ENCODE data around the gene POLR2C. TPM values are rescaled to one million over a fixed set of nuclear protein-coding genes. Genes with fewer than 3 reads are reported as not detected.

The POLR2C gene
- total RNA-seq, 4 donors from 2014 or later, result 39.2 to 104 (median 72.7) TPM

DNA sequence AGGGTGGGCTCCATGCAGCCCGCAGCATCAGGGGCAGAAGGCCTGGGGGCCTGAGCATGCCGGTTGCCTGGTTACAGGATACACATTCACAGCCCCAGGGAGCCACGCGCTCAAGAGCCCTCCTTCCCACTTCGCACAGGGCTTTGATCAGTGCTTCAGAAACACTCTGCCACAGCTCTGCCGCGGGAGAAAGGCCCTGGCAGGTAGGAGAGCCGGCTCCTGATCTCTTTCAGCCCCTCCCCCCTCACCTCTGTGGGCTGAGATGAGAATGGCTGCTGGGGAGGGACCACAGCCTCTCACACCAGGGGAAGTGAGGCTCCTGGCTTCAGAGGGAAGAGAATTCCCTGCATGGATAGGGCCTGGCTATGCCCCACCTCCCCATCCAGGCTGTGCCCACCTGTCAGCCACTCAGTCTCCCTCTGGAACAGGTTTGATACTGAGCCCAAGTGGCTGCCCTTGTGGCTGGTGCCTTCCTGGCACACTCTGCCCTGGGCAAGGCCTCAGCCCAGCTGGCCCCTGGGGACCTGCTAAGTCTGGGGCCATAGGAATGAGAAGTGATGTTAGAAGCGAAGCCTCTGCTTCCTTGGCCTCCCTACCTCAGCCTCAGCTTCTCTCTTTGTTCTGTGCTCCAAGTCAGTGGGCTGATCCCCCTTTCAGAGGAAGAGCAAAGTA lies 15.2 kb downstream of the POLR2C start:
- no peaks in the 10 kb centered on the region for H3K36me3 ChIP-seq
- H3K27me3 ChIP-seq, result no peaks in the 10 kb centered on the region
- 72% methylated on average over 9 of the region's 9 CpGs; no CpG with 5 or more reads in 1 of the 2 donors for WGBS, 2 donors (ENCODE audit: low coverage in 1 of 2)
- H3K4me3 ChIP-seq, result no peak overlapping the region
- intact Hi-C loops (cut with DNase I; ENCODE audit: low total_unique reads) (no loop called here), in situ Hi-C loops (cut with MboI; ENCODE audit: low pct_ligation_motif_present in 1 of 4, low pct_unique_long_range_greater_than_20kb in 1 of 4, low sequenced_read_pairs in 3 of 4) (no loop called here)
- H3K4me1 ChIP-seq, result peaks cover 15 to 34% (median 24%) of the 10 kb centered on the region in 4 donors
- no peak for DNase-seq
- no peaks in the 10 kb centered on the region for H3K9me3 ChIP-seq
- no peak overlapping the region for H3K27ac ChIP-seq
- no peak for TF ChIP-seq EP300 (IDR thresholded peaks at IDR 0.05; ENCODE audit: low read depth)
- TF ChIP-seq, protein P1, sequence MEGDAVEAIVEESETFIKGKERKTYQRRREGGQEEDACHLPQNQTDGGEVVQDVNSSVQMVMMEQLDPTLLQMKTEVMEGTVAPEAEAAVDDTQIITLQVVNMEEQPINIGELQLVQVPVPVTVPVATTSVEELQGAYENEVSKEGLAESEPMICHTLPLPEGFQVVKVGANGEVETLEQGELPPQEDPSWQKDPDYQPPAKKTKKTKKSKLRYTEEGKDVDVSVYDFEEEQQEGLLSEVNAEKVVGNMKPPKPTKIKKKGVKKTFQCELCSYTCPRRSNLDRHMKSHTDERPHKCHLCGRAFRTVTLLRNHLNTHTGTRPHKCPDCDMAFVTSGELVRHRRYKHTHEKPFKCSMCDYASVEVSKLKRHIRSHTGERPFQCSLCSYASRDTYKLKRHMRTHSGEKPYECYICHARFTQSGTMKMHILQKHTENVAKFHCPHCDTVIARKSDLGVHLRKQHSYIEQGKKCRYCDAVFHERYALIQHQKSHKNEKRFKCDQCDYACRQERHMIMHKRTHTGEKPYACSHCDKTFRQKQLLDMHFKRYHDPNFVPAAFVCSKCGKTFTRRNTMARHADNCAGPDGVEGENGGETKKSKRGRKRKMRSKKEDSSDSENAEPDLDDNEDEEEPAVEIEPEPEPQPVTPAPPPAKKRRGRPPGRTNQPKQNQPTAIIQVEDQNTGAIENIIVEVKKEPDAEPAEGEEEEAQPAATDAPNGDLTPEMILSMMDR (IDR thresholded peaks at IDR 0.05), result no peak
- TF ChIP-seq POLR2A (IDR thresholded peaks at IDR 0.05), result no peak
- no peak for TF ChIP-seq POLR2AphosphoS5 (IDR thresholded peaks at IDR 0.05)

DNA sequence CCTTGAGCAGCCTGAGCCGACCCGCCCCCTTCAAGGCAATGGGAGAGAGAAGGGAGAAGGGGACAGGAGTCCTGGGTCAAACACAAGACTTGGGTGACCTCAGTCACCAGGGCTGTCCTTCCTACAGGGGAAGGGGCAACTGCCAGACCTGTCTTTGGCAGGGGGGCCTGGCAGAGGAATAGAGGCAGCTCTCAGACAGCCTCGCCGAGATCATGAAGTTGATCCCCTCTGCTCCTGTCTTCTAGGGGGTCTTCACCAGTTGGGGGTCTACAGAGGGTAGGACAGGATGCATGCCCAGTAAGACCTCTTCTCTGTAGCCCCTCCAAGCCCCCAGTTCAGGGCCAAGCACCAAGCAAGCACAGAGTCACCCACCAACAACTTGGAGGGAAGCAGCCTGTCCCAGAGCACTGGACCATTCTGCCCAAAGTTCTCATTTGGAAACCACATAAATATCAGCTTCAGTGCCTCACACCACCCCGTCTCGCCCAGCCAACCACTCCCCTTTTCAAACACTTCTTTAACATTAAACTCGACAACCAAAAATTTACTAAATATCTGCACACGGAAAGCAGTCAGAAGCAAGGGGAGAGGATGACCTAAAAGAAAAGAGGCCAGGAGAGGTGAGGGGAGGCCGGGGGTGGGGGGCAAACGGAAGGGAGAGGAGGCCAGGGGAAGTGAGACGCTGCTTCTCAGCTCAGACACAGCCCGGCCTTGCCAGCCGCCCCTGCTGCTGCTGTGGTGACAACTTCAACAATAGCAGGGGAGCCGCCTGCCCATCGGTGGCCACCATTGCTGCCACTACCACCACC lies 16.1 kb downstream of the POLR2C start:
- peaks cover 15 to 34% (median 24%) of the 10 kb centered on the region in 4 donors for H3K4me1 ChIP-seq
- H3K9me3 ChIP-seq, result no peaks in the 10 kb centered on the region
- H3K4me3 ChIP-seq, result peak overlapping the region; percentile 2 to 48 (median 31)
- H3K27me3 ChIP-seq, result no peaks in the 10 kb centered on the region
- in situ Hi-C loops (cut with MboI; ENCODE audit: low pct_ligation_motif_present in 1 of 4, low pct_unique_long_range_greater_than_20kb in 1 of 4, low sequenced_read_pairs in 3 of 4) (no loop called here), intact Hi-C loops (cut with DNase I; ENCODE audit: low total_unique reads) (no loop called here)
- no peak for DNase-seq
- H3K36me3 ChIP-seq, result no peaks in the 10 kb centered on the region
- H3K27ac ChIP-seq, result peak overlapping the region; percentile 86 to 89 (median 88)
- TF ChIP-seq POLR2AphosphoS5 (IDR thresholded peaks at IDR 0.05), result no peak
- no peak for TF ChIP-seq EP300 (IDR thresholded peaks at IDR 0.05; ENCODE audit: low read depth)
- no peak for TF ChIP-seq POLR2A (IDR thresholded peaks at IDR 0.05)
- TF ChIP-seq, protein P1 (IDR thresholded peaks at IDR 0.05), result no peak
- WGBS, 2 donors (ENCODE audit: low coverage in 1 of 2), result 18 to 41% methylated on average over 5 to 15 of the region's 15 CpGs

DNA sequence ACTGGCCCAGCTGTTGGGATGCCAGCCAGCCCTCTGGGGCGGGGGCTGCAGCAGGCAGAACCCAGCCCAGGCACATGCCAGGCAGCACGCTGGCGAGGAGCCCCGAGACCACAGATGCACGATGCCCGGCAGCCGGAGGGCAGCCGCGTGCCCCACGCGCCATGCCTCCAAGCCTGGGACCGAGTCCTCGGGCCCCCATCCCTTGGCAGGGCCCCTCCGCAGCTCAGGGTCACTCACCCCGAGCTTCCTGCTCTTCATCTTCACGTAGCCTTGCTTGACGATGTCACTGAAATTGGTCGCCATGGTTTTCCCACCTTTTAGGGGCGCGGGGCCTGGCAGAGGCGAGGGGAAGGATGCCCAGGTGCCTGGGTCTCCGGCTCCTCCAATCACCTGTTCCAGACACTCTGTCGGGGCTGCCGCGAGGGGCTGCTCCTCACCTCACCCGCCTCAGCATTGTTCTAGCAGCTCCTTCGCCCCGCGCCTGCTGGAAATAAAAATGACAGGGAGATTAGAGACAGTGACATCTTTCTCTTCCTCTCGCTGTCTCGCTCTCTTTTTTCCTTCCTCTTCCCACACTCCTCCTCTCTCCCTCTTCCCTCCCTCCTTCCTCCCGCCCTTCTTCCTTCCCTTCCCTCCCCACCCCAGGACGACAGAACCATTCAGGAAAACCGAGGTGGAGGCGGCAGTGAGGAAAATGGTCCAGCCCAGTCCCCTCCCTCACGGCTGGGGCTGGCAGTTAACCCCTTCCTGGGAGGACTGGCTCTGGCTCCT lies 16.9 kb downstream of the POLR2C start:
- no peak for TF ChIP-seq POLR2AphosphoS5 (IDR thresholded peaks at IDR 0.05)
- no peak for TF ChIP-seq EP300 (IDR thresholded peaks at IDR 0.05; ENCODE audit: low read depth)
- TF ChIP-seq POLR2A (IDR thresholded peaks at IDR 0.05), result no peak
- TF ChIP-seq, protein P1 (IDR thresholded peaks at IDR 0.05), result no peak
- peak overlapping the region; percentile 2 to 48 (median 31) for H3K4me3 ChIP-seq
- H3K27me3 ChIP-seq, result no peaks in the 10 kb centered on the region
- in situ Hi-C loops (cut with MboI; ENCODE audit: low pct_ligation_motif_present in 1 of 4, low pct_unique_long_range_greater_than_20kb in 1 of 4, low sequenced_read_pairs in 3 of 4) (no loop called here), intact Hi-C loops (cut with DNase I; ENCODE audit: low total_unique reads) (no loop called here)
- WGBS, 2 donors (ENCODE audit: low coverage in 1 of 2), result 4 to 16% methylated on average over 5 to 31 of the region's 36 CpGs
- no peaks in the 10 kb centered on the region for H3K9me3 ChIP-seq
- peaks cover 15 to 34% (median 24%) of the 10 kb centered on the region in 4 donors for H3K4me1 ChIP-seq
- H3K36me3 ChIP-seq, result no peaks in the 10 kb centered on the region
- H3K27ac ChIP-seq, result peak overlapping the region; percentile 86 to 89 (median 88)
- peak; percentile 79 for DNase-seq
